ENCODE results near the gene SAA1.
"Not testable (repeated sequence)": the region's sequence is repeated elsewhere in the genome, so short reads cannot be mapped to it uniquely, and the experiment has no call there.

Gene SAA1

GRCh38 chr11:18261721-18262120 is 4.3 kb upstream of the SAA1 start:
- DNase-seq, result no peak

- DNase-seq, result not testable (repeated sequence)
These were observed 3.2 kb upstream of the SAA1 start for GRCh38 chr11:18262681-18263350.

- no peak for DNase-seq
These were observed 2.0 kb upstream of the SAA1 start for GRCh38 chr11:18264035-18264434.

- DNase-seq, result no peak
These were observed 1.1 kb upstream of the SAA1 start for GRCh38 chr11:18264677-18265555.

GRCh38 chr11:18267335-18268133 is 1.5 kb downstream of the SAA1 start:
- not testable (repeated sequence) for DNase-seq

GRCh38 chr11:18269252-18269651 is 3.2 kb downstream of the SAA1 start:
- not testable (repeated sequence) for DNase-seq

- DNase-seq, result no peak
These were observed 4.0 kb downstream of the SAA1 start for GRCh38 chr11:18270102-18270501.

- DNase-seq, result no peak
These were observed 5.1 kb downstream of the SAA1 start for GRCh38 chr11:18271206-18271605.

GRCh38 chr11:18277565-18278271 is 11.7 kb downstream of the SAA1 start:
- DNase-seq, result no peak

- no peak for DNase-seq
These were observed 14.5 kb downstream of the SAA1 start for GRCh38 chr11:18280438-18281045.

- DNase-seq, result no peak
These were observed 16.6 kb downstream of the SAA1 start for GRCh38 chr11:18282626-18283025.

GRCh38 chr11:18285841-18286240 is 19.8 kb downstream of the SAA1 start:
- DNase-seq, result no peak

GRCh38 chr11:18288911-18289310 is 22.8 kb downstream of the SAA1 start:
- DNase-seq, result no peak

- DNase-seq, result no peak
These were observed 28.8 kb downstream of the SAA1 start for GRCh38 chr11:18294862-18295261.

- DNase-seq, result no peak
These were observed 29.3 kb downstream of the SAA1 start for GRCh38 chr11:18295316-18295715.

- no peak for DNase-seq
These were observed 33.7 kb downstream of the SAA1 start for GRCh38 chr11:18299721-18300120.

- no peak for DNase-seq
These were observed 38.7 kb downstream of the SAA1 start for GRCh38 chr11:18304745-18305144.

- no peak for DNase-seq
These were observed 41.5 kb downstream of the SAA1 start for GRCh38 chr11:18307461-18308139.

- no peak for DNase-seq
These were observed 42.2 kb downstream of the SAA1 start for GRCh38 chr11:18308242-18308641.

- DNase-seq, result no peak
These were observed 43.6 kb downstream of the SAA1 start for GRCh38 chr11:18309691-18310090.

- no peak for DNase-seq
These were observed 44.8 kb downstream of the SAA1 start for GRCh38 chr11:18310800-18311340.

All from activated CD8-positive, alpha-beta memory T cell treated with anti-CD3 and anti-CD28 coated beads for 24 hours (primary cell).